Measurements from ENCODE around the gene SYNGR1.

Gene SYNGR1

DNA sequence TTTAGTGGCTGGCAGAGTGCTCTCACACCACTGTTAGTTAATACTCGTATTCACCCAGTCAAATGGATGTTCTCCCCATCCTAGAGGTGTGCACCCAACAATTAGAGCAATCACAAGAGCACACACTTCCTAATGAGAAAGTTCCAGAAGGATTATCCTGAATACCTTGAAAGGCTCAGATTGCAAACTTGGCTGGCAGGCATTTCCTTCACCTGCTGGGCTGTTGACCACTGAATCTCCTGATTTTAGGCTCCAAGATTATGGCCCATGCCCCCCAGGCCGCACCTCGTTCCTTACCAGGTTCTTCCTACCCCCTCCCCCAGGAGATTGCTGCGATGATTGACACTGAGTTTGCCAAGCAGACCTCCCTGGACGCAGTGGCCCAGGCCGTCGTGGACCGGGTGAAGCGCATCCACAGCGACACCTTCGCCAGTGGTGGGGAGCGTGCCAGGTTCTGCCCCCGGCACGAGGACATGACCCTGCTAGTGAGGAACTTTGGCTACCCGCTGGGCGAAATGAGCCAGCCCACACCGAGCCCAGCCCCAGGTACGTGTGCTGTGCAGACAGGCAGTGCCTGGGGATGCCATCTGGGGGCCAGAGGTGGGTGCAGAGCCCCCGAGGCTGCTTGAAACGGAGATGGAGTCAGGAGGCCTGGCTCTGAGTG is 76.7 kb downstream of the SYNGR1 start:
- CTCF ChIA-PET: no interaction called here
- TF ChIP-seq, protein P1, sequence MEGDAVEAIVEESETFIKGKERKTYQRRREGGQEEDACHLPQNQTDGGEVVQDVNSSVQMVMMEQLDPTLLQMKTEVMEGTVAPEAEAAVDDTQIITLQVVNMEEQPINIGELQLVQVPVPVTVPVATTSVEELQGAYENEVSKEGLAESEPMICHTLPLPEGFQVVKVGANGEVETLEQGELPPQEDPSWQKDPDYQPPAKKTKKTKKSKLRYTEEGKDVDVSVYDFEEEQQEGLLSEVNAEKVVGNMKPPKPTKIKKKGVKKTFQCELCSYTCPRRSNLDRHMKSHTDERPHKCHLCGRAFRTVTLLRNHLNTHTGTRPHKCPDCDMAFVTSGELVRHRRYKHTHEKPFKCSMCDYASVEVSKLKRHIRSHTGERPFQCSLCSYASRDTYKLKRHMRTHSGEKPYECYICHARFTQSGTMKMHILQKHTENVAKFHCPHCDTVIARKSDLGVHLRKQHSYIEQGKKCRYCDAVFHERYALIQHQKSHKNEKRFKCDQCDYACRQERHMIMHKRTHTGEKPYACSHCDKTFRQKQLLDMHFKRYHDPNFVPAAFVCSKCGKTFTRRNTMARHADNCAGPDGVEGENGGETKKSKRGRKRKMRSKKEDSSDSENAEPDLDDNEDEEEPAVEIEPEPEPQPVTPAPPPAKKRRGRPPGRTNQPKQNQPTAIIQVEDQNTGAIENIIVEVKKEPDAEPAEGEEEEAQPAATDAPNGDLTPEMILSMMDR (IDR thresholded peaks at IDR 0.05; ENCODE audit: control extremely low read depth, extremely low read depth, low read depth, missing control alignments): no peak
- no peak for DNase-seq (ENCODE audit: extremely low spot score)
- POLR2A ChIA-PET: no interaction called here

DNA sequence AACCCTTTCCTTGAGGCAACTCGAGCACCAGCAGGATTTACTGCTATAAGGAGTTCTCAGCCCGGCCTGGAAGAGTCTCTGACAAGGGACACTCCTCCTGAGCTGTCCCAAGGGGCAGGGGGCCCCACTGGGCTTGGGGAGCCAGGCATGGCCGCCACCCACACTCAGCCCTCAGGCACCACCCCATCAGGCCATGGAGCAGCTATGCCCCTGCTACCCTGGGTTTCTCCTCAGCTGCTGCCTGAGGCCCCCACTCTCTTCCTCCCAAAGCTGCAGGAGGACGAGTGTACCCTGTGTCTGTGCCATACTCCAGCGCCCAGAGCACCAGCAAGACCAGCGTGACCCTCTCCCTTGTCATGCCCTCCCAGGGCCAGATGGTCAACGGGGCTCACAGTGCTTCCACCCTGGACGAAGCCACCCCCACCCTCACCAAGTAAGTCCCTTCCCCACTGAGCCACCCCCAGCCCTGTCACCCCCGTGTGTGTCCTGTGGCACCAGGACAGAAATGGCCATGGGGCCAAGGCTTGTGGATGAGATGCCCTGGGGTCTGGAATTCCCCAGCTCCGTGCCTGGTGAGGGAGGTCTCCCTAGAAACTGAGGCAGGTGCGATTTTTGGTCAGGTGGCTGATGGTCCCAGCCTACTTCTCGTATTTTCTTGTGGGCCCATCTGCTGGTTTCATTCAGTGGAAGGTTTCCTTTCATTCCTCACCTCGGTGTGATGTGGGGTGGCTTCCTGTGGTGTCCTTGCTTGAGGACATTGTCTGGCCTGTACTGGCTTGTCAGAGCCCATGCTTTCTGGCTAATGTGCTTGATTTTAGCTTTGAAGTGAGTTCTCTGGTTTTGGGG is 78.2 kb downstream of the SYNGR1 start:
- no peak for DNase-seq (ENCODE audit: extremely low spot score)
- POLR2A ChIA-PET: no interaction called here
- CTCF ChIA-PET: interaction anchor here (0.6 to 1.8 kb wide), 2 partner anchors 9 to 11 kb away, joined by 3 to 8 read pairs; no protein-coding TSS in a partner anchor
- TF ChIP-seq, protein P1 (IDR thresholded peaks at IDR 0.05; ENCODE audit: control extremely low read depth, extremely low read depth, low read depth, missing control alignments): no peak

DNA sequence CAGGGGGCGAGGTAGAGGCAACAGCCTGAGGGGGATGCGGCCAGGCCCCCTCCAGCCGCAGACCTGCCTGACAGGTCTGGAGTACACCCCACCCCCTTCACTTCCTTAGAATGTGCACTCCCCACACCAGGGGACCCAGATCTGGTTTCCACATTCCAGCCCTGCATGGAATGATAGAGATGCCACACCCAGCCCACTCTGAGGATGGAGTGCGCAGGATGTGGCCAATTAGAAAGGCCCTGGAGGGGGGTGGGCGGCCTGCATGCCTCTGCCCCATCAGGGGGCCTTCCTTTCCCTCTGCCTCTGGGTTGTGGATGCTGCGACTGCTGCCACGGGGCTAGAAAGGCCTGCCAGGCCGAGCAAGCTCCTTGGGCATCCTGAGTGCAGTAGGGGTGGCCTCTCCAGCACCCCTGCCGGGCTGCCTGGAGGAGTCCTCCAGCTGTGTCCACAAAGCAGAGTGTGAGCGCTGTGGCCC is 78.8 kb downstream of the SYNGR1 start:
- DNase-seq (ENCODE audit: extremely low spot score): no peak
- TF ChIP-seq, protein P1 (IDR thresholded peaks at IDR 0.05; ENCODE audit: control extremely low read depth, extremely low read depth, low read depth, missing control alignments): no peak
- CTCF ChIA-PET: interaction anchor here (1.8 kb wide), 1 partner anchor 8 kb away, joined by 8 read pairs; no protein-coding TSS in a partner anchor
- POLR2A ChIA-PET: no interaction called here

DNA sequence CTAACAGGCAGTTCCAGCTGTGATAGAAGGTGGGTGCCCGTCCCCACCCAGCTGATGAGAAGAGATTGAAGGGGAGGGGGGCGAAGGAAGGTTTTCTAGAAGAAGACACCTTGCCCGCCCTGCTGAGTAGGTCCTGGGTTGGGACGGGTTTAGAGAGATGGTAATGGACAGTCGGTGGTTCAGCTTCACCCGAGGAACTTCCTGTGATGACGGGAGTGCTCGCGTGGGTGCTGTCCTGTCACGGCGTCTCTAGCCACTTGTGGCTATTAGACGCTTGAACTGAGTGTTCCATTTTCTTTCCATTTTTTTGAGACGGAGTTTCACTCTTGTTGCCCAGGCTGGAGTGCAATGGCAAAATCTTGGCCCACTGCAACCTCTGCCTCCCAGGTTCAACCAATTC is 79.4 kb downstream of the SYNGR1 start:
- TF ChIP-seq, protein P1 (IDR thresholded peaks at IDR 0.05; ENCODE audit: control extremely low read depth, extremely low read depth, low read depth, missing control alignments): no peak
- no peak for DNase-seq (ENCODE audit: extremely low spot score)
- ChIA-PET POLR2A (no interaction called here), CTCF (interaction anchor here (1.8 kb wide), 1 partner anchor 8 kb away, joined by 8 read pairs; no protein-coding TSS in a partner anchor)

DNA sequence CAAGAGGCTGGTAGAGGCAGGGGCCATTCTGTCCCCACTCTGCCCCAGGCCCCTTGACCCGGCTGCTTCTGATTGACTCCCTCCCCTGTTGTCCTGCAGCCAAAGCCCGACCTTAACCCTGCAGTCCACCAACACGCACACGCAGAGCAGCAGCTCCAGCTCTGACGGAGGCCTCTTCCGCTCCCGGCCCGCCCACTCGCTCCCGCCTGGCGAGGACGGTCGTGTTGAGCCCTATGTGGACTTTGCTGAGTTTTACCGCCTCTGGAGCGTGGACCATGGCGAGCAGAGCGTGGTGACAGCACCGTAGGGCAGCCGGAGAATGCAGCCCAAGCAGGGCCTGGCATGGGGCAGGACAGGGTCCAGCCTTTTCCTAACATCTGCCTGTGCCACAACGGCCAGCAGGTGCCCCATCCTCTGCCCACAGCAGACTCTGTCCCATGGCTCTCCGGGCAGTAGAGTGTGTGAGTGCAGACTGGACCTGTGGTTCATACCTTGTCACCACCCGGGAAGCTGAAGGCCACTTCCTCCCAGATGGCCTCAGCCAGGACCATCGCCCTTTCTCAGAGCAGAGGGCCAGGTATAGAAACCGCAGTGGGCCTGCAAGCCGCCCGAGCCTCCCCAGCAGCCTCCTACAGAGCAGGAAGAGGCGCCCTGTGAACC is 80.3 kb downstream of the SYNGR1 start:
- no peak for DNase-seq (ENCODE audit: extremely low spot score)
- ChIA-PET CTCF (no interaction called here), POLR2A (no interaction called here)
- TF ChIP-seq, protein P1 (IDR thresholded peaks at IDR 0.05; ENCODE audit: control extremely low read depth, extremely low read depth, low read depth, missing control alignments): no peak

DNA sequence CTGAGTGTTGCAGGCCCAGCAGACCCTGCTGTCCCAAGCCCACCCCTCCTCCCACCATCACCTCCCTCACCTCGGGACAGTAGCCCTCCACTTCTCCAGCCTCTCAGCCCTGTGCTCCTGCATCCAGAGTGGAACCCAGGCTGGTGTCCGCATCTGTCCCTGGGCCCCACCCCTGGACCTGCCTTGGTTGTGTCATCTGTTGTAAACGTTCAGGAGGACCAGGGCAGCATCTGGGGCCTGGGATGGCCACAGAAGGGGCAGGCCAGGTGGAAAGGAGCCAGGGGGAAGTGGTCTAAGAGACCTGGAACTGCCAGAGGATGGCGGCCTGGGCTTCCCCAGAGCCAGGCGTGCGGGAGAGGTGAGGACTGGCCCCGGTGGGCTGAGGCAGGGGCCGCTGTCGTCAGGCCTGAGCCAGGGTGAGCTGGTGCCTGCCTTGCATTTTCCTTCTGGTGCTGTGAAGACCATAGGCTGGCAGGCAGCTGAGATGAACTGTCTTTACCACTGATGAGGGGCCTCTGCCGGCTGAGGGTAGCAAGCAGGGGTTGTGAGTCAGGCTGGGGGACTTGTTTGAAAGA is 80.9 kb downstream of the SYNGR1 start:
- no peak for DNase-seq (ENCODE audit: extremely low spot score)
- TF ChIP-seq, protein P1 (IDR thresholded peaks at IDR 0.05; ENCODE audit: control extremely low read depth, extremely low read depth, low read depth, missing control alignments): no peak
- POLR2A ChIA-PET: no interaction called here
- CTCF ChIA-PET: no interaction called here

Measured in GM10248 (cell line).